Smooth muscle cell (in vitro differentiated cells): Measurements from ENCODE around the gene UBXN6. TPM values are rescaled to one million over a fixed set of nuclear protein-coding genes. Genes with fewer than 3 reads are reported as not detected.

Source experiments
- DNase-seq: peaks from one replicate; lab custom pipeline; 2025; ENCODE audit not compliant: unreplicated experiment; lab: John Stamatoyannopoulos, UW
- H2AFZ ChIP-seq: fragments of 200-600 bp; sonication (generic); 2 replicates; pipeline ENCODE4 v1.6.0; 2016; ENCODE audit warnings: antibody characterized with exemption, low read depth, mild to moderate bottlenecking
- H3F3A ChIP-seq: fragments of 200-600 bp; sonication (generic); 2 replicates; pipeline ENCODE4 v1.6.0; 2017; ENCODE audit warnings: antibody characterized with exemption, low read depth
- H3K27ac ChIP-seq: fragments of 200-600 bp; sonication (generic); 2 replicates; pipeline ENCODE4 v1.5.1; 2016; ENCODE audit warnings: low read depth, mild to moderate bottlenecking
- H3K27me3 ChIP-seq: fragments of 200-600 bp; sonication (generic); 2 replicates; pipeline ENCODE4 v1.6.1; 2016; ENCODE audit warnings: low read depth, mild to moderate bottlenecking
- H3K36me3 ChIP-seq: fragments of 200-600 bp; sonication (generic); 2 replicates; pipeline ENCODE4 v1.5.1; 2016; ENCODE audit warnings: low read depth
- H3K4me1 ChIP-seq: fragments of 200-600 bp; sonication (generic); 2 replicates; pipeline ENCODE4 v1.5.1; 2016; ENCODE audit warnings: low read depth
- H3K4me2 ChIP-seq: fragments of 200-600 bp; sonication (generic); 2 replicates; pipeline ENCODE4 v1.6.0; 2016; ENCODE audit warnings: mild to moderate bottlenecking
- H3K4me3 ChIP-seq: fragments of 200-600 bp; sonication (generic); 2 replicates; pipeline ENCODE4 v1.5.1; 2016; ENCODE audit warnings: mild to moderate bottlenecking
- H3K79me2 ChIP-seq: fragments of 200-600 bp; sonication (generic); 2 replicates; pipeline ENCODE4 v1.6.0; 2016; ENCODE audit warnings: low read depth, mild to moderate bottlenecking
- H3K9ac ChIP-seq: fragments of 200-600 bp; sonication (generic); 2 replicates; pipeline ENCODE4 v1.6.0; 2016; ENCODE audit warnings: low read depth
- H3K9me3 ChIP-seq: fragments of 200-600 bp; sonication (generic); replicated peaks from 2 replicates; pipeline ENCODE4 v1.5.1; 2016; ENCODE audit warnings: low read depth
- H4K20me1 ChIP-seq: fragments of 200-600 bp; sonication (generic); 2 replicates; pipeline ENCODE4 v1.6.0; 2016; ENCODE audit warnings: low read depth
- CTCF ChIP-seq: fragments of 200-600 bp; sonication (generic); IDR thresholded peaks from 2 replicates; pipeline ENCODE4 v1.5.1; 2017; ENCODE audit warnings: borderline replicate concordance, mild to moderate bottlenecking, antibody characterized with exemption; ENCODE audit not compliant: insufficient read depth, poor library complexity, severe bottlenecking
- WGBS: methylation state at CpG from one replicate; pipeline ENCODE4 v1.1.7; 2016; ENCODE audit warnings: low lambda C conversion rate; 5-methylcytosine and 5-hydroxymethylcytosine counted together
- polyA plus RNA-seq: library from polyadenylated mRNA; unstranded; fragments of >200 nt; fragmentation: Nextera tagmentation; extraction: Ambion mirVana; gene quantifications from 2 replicates; pipeline ENCODE4 v1.2.1, GENCODE V29; 2016
- total RNA-seq: library from RNA; depleted of rRNA; stranded (reverse); fragments of >200 nt; gene quantifications from 2 replicates; pipeline ENCODE4 v1.2.3, GENCODE V29; 2014

The UBXN6 gene
- total and polyA plus RNA-seq, 2 experiments from 2014 or later, result 44.8 to 50.7 TPM

- Histone ChIP-seq H3K27ac (no peak overlapping the region), H2AFZ (no peak overlapping the region), H3K36me3 (no peaks in the 10 kb centered on the region), H3K4me3 (no peak overlapping the region), H3K4me2 (no peak overlapping the region), H3K4me1 (no peaks in the 10 kb centered on the region), H3K9me3 (no peaks in the 10 kb centered on the region), H3F3A (no peaks in the 10 kb centered on the region), H4K20me1 (no peaks in the 10 kb centered on the region), H3K27me3 (no peaks in the 10 kb centered on the region), H3K9ac (no peak overlapping the region), H3K79me2 (no peaks in the 10 kb centered on the region)
- DNase-seq, result no peak
- no peak for TF ChIP-seq CTCF
- 97% methylated on average over 20 of the region's 20 CpGs for WGBS
These were observed 29.1 kb downstream of the UBXN6 start for GRCh38 chr19:4428326-4428975.

DNA sequence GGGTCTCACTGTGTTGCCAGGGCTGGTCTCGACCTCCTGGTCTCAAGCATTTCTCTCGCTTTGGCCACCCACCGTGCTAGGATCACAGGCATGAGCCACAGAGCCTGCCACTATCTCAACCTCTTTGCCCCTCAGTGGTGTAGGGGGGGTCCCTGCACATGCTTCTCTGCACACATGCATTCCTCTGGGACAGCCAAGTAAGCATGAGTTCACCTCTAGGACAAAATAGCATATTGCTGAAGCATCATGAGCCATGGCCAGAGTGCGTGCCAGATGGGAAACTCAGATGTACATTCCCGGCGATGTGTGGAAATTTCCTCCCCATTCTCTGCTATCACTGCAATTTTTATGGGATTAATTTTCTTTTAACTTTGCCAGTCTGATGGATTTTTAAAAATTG lies 32.1 kb downstream of the UBXN6 start:
- no peak overlapping the region for H3K9ac ChIP-seq
- no peak overlapping the region for H3K27ac ChIP-seq
- TF ChIP-seq CTCF, result no peak
- WGBS, result 98% methylated on average over 6 of the region's 6 CpGs
- H3K79me2 ChIP-seq, result no peaks in the 10 kb centered on the region
- no peak overlapping the region for H3K4me3 ChIP-seq
- H3F3A ChIP-seq, result no peaks in the 10 kb centered on the region
- H3K4me2 ChIP-seq, result no peak overlapping the region
- H3K4me1 ChIP-seq, result no peaks in the 10 kb centered on the region
- no peaks in the 10 kb centered on the region for H4K20me1 ChIP-seq
- H3K9me3 ChIP-seq, result no peaks in the 10 kb centered on the region
- no peaks in the 10 kb centered on the region for H3K27me3 ChIP-seq
- H2AFZ ChIP-seq, result no peak overlapping the region
- DNase-seq, result no peak
- no peaks in the 10 kb centered on the region for H3K36me3 ChIP-seq

GRCh38 chr19:4423416-4424126 lies 34.0 kb downstream of the UBXN6 start:
- DNase-seq, result no peak
- Histone ChIP-seq H2AFZ (no peak overlapping the region), H3K9ac (no peak overlapping the region), H3K79me2 (no peaks in the 10 kb centered on the region), H3K27ac (no peak overlapping the region), H3K4me3 (no peak overlapping the region), H3K9me3 (no peaks in the 10 kb centered on the region), H3K27me3 (no peaks in the 10 kb centered on the region), H3K36me3 (no peaks in the 10 kb centered on the region), H4K20me1 (no peaks in the 10 kb centered on the region), H3F3A (no peaks in the 10 kb centered on the region), H3K4me2 (no peak overlapping the region), H3K4me1 (no peaks in the 10 kb centered on the region)
- TF ChIP-seq CTCF, result no peak
- 97% methylated on average over 16 of the region's 16 CpGs for WGBS
